Measurements from ENCODE around the gene SLC38A3. TPM values are rescaled to one million over a fixed set of nuclear protein-coding genes. Genes with fewer than 3 reads are reported as not detected.

Gene SLC38A3
- total and polyA plus RNA-seq, 12 donors, result 0.05 to 48.8 (median 0.28) TPM; not detected in 2

DNA sequence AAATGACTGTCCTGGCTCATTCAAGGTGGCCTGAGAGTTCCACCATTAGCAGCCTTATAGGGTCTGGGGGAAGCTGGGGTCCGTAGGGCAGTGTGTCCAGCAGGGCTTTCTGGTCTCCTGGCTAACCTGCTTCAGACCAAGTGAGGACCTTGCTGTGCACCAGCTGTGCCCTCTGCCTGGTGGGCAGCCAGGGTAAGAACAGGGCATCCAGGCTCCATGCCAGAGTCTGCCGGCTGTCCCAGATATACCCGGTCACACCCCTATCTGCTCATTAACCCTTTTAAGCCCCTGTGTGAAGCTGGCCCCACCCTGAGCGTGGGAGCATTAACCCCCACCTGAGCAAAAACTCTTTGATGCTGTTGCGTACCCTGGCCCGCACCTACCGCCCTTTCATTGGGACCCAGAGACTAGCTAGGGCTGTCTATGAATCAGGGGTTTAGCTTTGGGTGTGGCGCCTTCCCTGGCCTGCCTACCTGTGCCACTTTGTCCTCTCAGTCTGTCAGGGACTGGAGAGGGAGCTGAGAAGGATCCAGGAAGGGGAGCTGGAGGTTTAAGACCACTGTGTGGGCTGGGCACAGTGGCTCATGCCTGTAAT, 32.3 kb upstream of the SLC38A3 start:
- WGBS, 4 donors, result 28 to 99% (median 73%) methylated on average over 3 to 8 of the region's 8 CpGs
- H3K9me3 ChIP-seq (replicated peaks in 1 of 3), result no peaks in the 10 kb centered on the region
- H3K27ac ChIP-seq, result no peak overlapping the region
- no peak for TF ChIP-seq POLR2A (IDR thresholded peaks at IDR 0.05)
- TF ChIP-seq, protein P1, sequence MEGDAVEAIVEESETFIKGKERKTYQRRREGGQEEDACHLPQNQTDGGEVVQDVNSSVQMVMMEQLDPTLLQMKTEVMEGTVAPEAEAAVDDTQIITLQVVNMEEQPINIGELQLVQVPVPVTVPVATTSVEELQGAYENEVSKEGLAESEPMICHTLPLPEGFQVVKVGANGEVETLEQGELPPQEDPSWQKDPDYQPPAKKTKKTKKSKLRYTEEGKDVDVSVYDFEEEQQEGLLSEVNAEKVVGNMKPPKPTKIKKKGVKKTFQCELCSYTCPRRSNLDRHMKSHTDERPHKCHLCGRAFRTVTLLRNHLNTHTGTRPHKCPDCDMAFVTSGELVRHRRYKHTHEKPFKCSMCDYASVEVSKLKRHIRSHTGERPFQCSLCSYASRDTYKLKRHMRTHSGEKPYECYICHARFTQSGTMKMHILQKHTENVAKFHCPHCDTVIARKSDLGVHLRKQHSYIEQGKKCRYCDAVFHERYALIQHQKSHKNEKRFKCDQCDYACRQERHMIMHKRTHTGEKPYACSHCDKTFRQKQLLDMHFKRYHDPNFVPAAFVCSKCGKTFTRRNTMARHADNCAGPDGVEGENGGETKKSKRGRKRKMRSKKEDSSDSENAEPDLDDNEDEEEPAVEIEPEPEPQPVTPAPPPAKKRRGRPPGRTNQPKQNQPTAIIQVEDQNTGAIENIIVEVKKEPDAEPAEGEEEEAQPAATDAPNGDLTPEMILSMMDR (IDR thresholded peaks at IDR 0.05), result no peak
- no peaks in the 10 kb centered on the region for H3K36me3 ChIP-seq (replicated peaks in 1 of 2)
- H3K4me3 ChIP-seq, result no peak overlapping the region
- H3K27me3 ChIP-seq, result no peaks in the 10 kb centered on the region
- DNase-seq, result no peak
- intact Hi-C loops (cut with DNase I), result no loop called here
- peaks cover 0 to 5% of the 10 kb centered on the region in 2 donors for H3K4me1 ChIP-seq (replicated peaks in 1 of 2)

DNA sequence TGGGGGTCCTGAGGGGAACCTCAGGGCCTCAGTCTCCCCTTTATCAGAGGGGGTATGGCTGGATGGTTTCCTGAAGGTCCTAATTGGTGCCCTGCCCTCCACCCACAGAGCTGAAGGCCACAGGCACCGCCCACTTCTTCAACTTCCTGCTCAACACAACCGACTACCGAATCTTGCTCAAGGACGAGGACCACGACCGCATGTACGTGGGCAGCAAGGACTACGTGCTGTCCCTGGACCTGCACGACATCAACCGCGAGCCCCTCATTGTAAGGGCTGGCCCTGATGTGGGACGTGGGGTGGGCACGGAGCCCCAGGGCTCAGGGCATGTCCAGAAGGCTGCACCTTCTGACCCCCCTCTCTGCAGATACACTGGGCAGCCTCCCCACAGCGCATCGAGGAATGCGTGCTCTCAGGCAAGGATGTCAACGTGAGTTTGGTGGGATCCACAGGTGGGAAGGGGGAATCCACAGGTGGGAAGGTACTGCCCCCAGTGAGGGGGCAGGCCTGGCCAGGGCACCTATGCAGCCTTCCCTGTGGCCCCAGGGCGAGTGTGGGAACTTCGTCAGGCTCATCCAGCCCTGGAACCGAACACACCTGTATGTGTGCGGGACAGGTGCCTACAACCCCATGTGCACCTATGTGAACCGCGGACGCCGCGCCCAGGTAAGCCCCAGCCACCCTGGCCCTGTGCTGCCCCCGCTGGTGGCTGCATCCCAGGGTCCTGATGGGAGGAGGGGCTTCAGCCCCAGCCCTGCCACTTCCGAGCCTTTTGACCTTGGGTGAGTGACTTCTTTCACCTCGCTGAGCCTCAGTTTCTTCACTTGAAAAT, 31.2 kb upstream of the SLC38A3 start:
- TF ChIP-seq, protein P1 (IDR thresholded peaks at IDR 0.05), result no peak
- no peak for TF ChIP-seq POLR2A (IDR thresholded peaks at IDR 0.05)
- H3K27ac ChIP-seq, result no peak overlapping the region
- H3K27me3 ChIP-seq, result no peaks in the 10 kb centered on the region
- intact Hi-C loops (cut with DNase I), result no loop called here
- H3K9me3 ChIP-seq (replicated peaks in 1 of 3), result no peaks in the 10 kb centered on the region
- H3K4me1 ChIP-seq (replicated peaks in 1 of 2), result peaks cover 0 to 5% of the 10 kb centered on the region in 2 donors
- H3K36me3 ChIP-seq (replicated peaks in 1 of 2), result no peaks in the 10 kb centered on the region
- H3K4me3 ChIP-seq, result no peak overlapping the region
- DNase-seq, result peak in 1 of 7 donors; percentile 44
- 13 to 63% (median 56%) methylated on average over 5 to 29 of the region's 29 CpGs for WGBS, 4 donors

DNA sequence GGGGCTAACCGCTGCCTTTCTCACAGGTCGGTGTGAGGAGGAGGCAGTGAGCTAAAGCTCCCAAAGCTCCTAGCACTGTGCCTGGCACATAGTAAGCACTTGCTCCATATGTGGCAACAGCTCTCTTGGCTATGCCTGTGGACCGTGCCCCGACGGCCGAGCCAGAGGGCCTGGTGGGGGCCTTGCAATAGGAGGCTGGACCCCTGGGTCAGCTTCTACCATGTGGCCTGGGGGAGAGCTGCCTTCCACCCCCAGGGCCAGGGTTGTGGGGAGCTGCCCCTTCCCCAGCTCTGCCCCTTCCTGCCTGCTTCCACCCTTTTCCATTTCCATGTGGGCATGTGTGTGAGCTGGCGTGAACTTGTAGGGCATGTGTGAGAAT, 30.6 kb upstream of the SLC38A3 start:
- H3K27ac ChIP-seq, result no peak overlapping the region
- no peak for TF ChIP-seq POLR2A (IDR thresholded peaks at IDR 0.05)
- TF ChIP-seq, protein P1 (IDR thresholded peaks at IDR 0.05), result no peak
- no peaks in the 10 kb centered on the region for H3K9me3 ChIP-seq (replicated peaks in 1 of 3)
- H3K36me3 ChIP-seq (replicated peaks in 1 of 2), result no peaks in the 10 kb centered on the region
- peaks cover 0 to 5% of the 10 kb centered on the region in 2 donors for H3K4me1 ChIP-seq (replicated peaks in 1 of 2)
- 94 to 100% (median 96%) methylated on average over 2 to 7 of the region's 7 CpGs for WGBS, 4 donors
- H3K27me3 ChIP-seq, result no peaks in the 10 kb centered on the region
- intact Hi-C loops (cut with DNase I), result no loop called here
- DNase-seq, result no peak
- H3K4me3 ChIP-seq, result no peak overlapping the region

DNA sequence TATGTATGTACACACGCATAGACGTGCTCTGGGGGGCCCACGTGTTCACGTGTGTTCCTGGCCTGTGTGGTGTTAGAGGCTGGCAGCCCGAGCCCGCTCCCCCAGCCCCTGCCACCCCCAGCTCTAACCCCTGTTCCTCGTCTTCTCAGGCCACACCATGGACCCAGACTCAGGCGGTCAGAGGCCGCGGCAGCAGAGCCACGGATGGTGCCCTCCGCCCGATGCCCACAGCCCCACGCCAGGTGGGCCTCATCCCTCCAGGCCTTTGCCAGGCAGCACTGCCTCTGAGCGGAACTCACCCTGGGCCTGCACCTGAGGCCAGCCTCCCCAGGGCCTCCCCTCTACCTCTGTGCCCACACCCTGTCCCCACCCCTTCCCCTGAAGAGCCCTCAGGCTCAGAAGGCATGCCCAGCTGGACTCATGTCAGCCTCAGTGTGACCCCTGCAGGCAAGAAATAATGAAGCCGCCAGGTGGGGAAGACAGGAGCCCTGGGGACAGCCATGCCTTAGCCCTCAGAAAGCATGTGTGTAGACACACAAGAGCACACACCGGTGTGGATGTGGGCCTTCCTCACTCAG, 30.0 kb upstream of the SLC38A3 start:
- Histone ChIP-seq H3K27ac (no peak overlapping the region), H3K4me1 (replicated peaks in 1 of 2) (peaks cover 0 to 5% of the 10 kb centered on the region in 2 donors), H3K27me3 (no peaks in the 10 kb centered on the region), H3K36me3 (replicated peaks in 1 of 2) (no peaks in the 10 kb centered on the region), H3K9me3 (replicated peaks in 1 of 3) (no peaks in the 10 kb centered on the region), H3K4me3 (no peak overlapping the region)
- intact Hi-C loops (cut with DNase I), result no loop called here
- 84 to 97% (median 92%) methylated on average over 8 to 17 of the region's 17 CpGs for WGBS, 4 donors
- DNase-seq, result no peak
- TF ChIP-seq POLR2A (IDR thresholded peaks at IDR 0.05), result no peak
- TF ChIP-seq, protein P1 (IDR thresholded peaks at IDR 0.05), result no peak
